ENCODE measurements around the gene RHBDD3. TPM values are rescaled to one million over a fixed set of nuclear protein-coding genes. Genes with fewer than 3 reads are reported as not detected.

Gene RHBDD3
- total and polyA plus RNA-seq, 2 of the 8 experiments (the other 6 are each of a cell fraction or from before 2014, with no cell fraction given) = 72.1 to 117 TPM

DNA sequence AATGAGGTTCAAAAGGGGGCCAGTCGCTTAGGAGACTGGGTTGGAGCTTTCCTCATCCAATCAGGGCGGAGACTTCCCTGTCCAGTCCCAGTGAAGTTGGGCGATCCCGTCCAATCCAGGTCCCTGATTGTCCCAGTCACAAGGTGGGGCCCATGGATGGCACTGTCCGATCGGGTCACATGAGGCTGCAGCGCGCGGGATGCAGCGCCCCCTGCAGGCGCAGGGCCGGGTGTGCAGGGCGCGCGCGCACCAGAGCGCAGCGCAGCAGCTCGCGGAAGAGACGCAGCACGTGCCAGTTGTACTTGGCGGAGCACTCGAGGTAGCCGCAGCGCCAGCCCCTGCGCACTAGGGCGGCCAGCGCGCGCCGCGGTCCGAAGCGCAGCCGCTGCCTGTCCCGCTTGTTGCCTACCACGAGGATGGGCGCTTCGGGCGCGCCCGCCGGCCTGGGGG lies 45.4 kb upstream of the RHBDD3 start (continued):
- TF ChIP-seq RNF2 (IDR thresholded peaks at IDR 0.05; ENCODE audit: borderline replicate concordance, low read depth, low read length, missing control alignments, poor library complexity, severe bottlenecking) (peak; percentile 71), CHD2 (IDR thresholded peaks at IDR 0.05; ENCODE audit: low read length) (peak; percentile 50; the same call in 1 of the 2 replicates), POLR2A (IDR thresholded peaks at IDR 0.05; ENCODE audit: control extremely low read depth in 1 of 2, low read depth in 2 of 2, low read length in 2 of 2) (no peak), POU5F1 (IDR thresholded peaks at IDR 0.05; ENCODE audit: low read depth, low read length) (no peak), SP1 (IDR thresholded peaks at IDR 0.05; ENCODE audit: low read depth, low read length) (0 out of 2 replicates have a peak, but pooled peaks have one; percentile 26), TAF1 (IDR thresholded peaks at IDR 0.05; ENCODE audit: low read depth, low read length) (0 out of 2 replicates have a peak, but pooled peaks have one; percentile 38)
- TF ChIP-seq, protein P1, sequence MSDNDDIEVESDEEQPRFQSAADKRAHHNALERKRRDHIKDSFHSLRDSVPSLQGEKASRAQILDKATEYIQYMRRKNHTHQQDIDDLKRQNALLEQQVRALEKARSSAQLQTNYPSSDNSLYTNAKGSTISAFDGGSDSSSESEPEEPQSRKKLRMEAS (IDR thresholded peaks at IDR 0.05) = peak; percentile 100
- TF ChIP-seq, protein P2, sequence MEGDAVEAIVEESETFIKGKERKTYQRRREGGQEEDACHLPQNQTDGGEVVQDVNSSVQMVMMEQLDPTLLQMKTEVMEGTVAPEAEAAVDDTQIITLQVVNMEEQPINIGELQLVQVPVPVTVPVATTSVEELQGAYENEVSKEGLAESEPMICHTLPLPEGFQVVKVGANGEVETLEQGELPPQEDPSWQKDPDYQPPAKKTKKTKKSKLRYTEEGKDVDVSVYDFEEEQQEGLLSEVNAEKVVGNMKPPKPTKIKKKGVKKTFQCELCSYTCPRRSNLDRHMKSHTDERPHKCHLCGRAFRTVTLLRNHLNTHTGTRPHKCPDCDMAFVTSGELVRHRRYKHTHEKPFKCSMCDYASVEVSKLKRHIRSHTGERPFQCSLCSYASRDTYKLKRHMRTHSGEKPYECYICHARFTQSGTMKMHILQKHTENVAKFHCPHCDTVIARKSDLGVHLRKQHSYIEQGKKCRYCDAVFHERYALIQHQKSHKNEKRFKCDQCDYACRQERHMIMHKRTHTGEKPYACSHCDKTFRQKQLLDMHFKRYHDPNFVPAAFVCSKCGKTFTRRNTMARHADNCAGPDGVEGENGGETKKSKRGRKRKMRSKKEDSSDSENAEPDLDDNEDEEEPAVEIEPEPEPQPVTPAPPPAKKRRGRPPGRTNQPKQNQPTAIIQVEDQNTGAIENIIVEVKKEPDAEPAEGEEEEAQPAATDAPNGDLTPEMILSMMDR (IDR thresholded peaks at IDR 0.05; ENCODE audit: control extremely low read depth in 1 of 3, insufficient read depth in 1 of 3, low read depth in 1 of 3, low read length in 3 of 3) = peak; percentile 93 to 99 (median 96)
- TF ChIP-seq, protein P3, sequence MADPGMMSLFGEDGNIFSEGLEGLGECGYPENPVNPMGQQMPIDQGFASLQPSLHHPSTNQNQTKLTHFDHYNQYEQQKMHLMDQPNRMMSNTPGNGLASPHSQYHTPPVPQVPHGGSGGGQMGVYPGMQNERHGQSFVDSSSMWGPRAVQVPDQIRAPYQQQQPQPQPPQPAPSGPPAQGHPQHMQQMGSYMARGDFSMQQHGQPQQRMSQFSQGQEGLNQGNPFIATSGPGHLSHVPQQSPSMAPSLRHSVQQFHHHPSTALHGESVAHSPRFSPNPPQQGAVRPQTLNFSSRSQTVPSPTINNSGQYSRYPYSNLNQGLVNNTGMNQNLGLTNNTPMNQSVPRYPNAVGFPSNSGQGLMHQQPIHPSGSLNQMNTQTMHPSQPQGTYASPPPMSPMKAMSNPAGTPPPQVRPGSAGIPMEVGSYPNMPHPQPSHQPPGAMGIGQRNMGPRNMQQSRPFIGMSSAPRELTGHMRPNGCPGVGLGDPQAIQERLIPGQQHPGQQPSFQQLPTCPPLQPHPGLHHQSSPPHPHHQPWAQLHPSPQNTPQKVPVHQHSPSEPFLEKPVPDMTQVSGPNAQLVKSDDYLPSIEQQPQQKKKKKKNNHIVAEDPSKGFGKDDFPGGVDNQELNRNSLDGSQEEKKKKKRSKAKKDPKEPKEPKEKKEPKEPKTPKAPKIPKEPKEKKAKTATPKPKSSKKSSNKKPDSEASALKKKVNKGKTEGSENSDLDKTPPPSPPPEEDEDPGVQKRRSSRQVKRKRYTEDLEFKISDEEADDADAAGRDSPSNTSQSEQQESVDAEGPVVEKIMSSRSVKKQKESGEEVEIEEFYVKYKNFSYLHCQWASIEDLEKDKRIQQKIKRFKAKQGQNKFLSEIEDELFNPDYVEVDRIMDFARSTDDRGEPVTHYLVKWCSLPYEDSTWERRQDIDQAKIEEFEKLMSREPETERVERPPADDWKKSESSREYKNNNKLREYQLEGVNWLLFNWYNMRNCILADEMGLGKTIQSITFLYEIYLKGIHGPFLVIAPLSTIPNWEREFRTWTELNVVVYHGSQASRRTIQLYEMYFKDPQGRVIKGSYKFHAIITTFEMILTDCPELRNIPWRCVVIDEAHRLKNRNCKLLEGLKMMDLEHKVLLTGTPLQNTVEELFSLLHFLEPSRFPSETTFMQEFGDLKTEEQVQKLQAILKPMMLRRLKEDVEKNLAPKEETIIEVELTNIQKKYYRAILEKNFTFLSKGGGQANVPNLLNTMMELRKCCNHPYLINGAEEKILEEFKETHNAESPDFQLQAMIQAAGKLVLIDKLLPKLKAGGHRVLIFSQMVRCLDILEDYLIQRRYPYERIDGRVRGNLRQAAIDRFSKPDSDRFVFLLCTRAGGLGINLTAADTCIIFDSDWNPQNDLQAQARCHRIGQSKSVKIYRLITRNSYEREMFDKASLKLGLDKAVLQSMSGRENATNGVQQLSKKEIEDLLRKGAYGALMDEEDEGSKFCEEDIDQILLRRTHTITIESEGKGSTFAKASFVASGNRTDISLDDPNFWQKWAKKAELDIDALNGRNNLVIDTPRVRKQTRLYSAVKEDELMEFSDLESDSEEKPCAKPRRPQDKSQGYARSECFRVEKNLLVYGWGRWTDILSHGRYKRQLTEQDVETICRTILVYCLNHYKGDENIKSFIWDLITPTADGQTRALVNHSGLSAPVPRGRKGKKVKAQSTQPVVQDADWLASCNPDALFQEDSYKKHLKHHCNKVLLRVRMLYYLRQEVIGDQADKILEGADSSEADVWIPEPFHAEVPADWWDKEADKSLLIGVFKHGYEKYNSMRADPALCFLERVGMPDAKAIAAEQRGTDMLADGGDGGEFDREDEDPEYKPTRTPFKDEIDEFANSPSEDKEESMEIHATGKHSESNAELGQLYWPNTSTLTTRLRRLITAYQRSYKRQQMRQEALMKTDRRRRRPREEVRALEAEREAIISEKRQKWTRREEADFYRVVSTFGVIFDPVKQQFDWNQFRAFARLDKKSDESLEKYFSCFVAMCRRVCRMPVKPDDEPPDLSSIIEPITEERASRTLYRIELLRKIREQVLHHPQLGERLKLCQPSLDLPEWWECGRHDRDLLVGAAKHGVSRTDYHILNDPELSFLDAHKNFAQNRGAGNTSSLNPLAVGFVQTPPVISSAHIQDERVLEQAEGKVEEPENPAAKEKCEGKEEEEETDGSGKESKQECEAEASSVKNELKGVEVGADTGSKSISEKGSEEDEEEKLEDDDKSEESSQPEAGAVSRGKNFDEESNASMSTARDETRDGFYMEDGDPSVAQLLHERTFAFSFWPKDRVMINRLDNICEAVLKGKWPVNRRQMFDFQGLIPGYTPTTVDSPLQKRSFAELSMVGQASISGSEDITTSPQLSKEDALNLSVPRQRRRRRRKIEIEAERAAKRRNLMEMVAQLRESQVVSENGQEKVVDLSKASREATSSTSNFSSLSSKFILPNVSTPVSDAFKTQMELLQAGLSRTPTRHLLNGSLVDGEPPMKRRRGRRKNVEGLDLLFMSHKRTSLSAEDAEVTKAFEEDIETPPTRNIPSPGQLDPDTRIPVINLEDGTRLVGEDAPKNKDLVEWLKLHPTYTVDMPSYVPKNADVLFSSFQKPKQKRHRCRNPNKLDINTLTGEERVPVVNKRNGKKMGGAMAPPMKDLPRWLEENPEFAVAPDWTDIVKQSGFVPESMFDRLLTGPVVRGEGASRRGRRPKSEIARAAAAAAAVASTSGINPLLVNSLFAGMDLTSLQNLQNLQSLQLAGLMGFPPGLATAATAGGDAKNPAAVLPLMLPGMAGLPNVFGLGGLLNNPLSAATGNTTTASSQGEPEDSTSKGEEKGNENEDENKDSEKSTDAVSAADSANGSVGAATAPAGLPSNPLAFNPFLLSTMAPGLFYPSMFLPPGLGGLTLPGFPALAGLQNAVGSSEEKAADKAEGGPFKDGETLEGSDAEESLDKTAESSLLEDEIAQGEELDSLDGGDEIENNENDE (IDR thresholded peaks at IDR 0.05; ENCODE audit: insufficient replicate concordance, low read length) = no peak
